GM04504 (cell line): Measurements from ENCODE around the gene EDC4.
"Not testable (repeated sequence)": the region's sequence is repeated elsewhere in the genome, so short reads cannot be mapped to it uniquely, and the experiment has no call there.

Experiments used
- DNase-seq: peaks from one replicate; pipeline ENCODE4 v3.0.0-alpha.2; 2012; ENCODE audit warnings: low read depth

The EDC4 gene

DNA sequence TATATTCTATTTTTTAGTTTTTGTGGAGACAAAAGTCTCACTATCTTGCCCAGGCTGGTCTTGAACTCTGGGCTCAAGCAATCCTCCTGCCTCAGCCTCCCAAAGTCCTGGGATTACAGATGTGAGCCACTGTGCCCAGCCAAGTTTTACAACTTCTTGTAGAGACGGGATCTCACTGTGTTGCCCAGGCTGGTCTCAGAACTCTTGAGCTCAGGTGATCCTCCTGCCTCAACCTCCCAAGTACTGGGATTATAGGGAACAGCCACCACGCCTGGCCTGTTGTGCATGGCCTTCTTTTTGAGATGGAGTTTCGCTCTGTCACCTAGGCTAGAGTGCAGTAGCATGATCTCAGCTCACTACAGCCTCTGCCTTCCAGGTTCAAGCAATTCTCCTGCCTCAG, 19.2 kb upstream of the EDC4 start:
- DNase-seq: no peak

DNA sequence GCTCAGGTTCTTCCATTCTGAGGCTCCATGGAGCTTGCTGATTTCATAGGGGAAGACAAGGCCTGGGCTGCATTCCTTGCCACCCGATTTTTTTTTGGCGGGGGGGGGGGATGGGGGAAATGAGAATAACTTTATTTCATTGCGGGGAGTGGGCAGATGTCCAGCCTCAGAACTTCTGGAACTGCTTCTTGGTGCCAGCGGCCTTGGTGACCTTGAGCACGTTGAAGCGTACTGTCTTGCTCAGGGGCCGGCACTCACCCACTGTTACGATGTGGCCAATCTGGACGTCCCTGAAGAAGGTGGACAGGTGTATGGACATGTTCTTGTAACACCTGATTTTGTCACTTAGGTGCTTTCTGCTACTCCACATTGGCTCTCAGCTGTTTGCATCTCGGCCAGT, 17.1 kb upstream of the EDC4 start:
- no peak for DNase-seq

DNA sequence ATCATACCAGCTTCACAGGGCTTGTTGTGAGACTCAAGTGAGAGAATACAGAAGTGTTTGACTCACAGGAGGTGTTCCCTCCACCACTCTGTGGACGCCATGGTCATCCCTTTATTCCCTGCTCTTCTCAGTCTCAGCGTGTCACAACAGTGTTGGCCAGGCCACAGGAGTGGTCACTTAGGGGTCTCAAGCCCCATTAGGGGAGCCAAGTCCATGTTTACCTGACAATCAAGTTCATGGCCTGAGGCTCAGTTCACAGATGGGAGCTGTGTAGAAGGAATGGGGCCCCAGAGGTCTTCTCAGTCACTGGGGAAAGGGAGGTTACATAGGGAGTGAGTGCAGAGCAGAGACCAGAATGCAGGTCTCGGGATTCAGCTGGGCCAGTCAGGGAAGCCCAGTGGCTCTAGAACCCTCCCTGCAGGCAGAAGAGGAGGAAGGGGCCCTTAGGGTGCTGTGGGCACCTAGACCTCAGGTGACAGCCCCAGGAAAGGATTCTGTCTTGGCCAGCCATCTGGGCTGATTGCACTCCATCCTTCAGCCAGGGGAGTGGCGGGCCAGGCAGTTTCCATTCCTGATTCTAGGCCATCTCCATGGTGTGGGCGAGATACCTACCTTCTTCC, 15.8 kb upstream of the EDC4 start:
- DNase-seq: no peak

DNA sequence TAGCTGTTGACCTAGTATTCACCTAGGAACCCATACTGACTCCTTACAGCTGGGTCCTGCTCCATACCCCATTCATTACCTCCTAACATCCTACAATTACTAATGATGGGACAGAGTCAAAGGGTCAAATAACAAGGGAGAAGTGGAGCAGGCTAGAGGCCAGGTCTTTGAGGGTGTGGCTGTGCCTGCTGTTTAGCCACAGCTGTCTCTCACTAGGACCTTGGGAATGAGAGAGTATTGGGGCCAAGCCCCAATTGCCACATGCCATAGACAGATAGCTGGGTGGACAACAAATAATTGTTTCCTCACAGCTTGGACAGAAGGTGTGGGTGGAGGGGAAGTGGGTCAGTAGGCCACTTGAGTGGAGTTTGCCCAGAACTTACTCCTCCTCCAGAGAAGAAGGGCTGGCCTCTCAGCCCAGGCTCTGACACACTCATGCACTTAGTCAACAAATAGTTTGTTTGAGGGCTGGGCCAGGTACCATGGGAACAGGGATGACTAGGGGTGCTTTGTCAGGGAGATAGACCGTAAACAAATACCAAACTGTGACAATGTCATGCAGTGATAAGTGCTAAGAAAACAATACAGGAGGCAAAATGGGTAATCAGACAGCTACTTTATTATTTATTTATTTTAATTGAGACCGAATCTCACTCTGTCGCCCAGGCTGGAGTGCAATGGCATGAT, 15.2 kb upstream of the EDC4 start:
- peak; percentile 97 for DNase-seq

DNA sequence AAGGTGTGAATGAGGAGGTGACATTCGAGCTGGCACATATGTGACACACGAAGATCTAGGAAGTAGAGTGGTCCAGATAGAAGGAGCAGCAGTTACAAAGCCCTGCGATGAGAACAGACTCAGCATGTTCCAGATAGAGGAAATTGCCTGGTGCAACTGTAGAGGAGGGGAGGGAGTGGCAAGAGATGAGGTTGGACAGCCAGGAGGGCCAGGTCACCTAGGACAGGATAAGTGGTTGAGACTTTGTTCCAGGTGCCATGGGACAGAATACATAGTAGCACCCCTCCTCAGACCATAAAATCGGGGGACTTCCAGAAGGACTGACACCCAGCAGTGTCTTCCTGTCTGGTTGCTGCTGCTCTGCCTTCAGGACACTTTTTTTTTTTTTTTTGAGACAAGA, 14.4 kb upstream of the EDC4 start:
- no peak for DNase-seq

DNA sequence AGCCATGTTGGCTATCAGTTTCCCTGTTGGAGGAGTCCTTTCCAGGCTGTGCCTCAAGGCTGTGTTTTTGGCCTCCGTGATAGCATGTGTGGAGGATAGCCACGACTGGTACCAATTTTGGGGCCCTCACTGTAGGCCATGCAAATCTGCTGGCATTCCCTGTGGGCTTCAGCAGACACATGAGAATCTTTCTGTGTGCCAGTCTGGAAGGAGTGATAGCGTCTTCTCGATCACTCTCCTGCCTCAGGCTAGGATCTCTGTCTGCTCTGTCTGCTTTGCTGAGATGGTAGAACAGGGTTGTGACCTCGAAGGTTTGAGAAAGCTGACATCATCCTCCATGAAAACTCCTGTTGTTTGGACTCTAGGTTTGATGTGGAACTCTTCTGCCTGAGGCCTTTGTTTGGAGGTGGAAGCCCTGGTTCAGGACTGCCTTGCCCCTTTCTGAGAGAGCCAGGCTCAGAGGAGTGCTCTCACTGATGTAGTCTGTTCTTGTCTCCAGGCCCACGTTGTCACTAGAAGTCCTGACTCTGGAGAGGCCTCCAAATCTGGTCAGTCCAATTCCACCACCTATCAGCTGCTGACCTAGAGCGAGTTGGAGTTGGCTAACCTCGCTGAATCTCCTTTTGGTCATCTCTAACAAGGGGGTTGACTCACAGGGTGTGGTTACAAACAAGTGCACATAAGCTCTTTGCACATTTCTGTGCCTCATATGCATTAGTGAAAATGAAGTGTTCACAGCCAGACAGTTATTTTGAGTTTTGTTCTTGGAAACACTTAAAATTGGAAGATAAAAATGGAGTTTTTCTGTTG, 12.1 kb upstream of the EDC4 start:
- no peak for DNase-seq

DNA sequence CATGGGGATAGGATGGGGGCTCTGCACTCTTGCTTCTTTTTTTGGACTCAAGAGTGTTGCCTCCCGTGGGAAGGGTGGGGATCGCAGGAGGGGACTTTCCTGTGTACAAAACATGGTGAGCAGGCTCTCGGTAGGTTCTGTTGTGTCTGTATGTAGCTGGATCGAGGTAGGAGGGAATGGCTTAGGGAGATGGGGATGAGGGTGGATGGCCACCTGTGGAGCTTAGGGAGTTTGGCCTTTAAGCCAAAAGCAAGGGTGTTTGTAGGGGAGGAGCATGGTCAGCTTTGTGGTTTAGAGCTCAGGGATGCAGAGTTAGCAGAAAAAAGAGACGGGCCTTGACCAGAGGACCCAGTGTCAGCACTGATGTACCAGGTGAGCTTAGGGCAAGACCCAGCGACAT, 11.0 kb upstream of the EDC4 start:
- DNase-seq: no peak

DNA sequence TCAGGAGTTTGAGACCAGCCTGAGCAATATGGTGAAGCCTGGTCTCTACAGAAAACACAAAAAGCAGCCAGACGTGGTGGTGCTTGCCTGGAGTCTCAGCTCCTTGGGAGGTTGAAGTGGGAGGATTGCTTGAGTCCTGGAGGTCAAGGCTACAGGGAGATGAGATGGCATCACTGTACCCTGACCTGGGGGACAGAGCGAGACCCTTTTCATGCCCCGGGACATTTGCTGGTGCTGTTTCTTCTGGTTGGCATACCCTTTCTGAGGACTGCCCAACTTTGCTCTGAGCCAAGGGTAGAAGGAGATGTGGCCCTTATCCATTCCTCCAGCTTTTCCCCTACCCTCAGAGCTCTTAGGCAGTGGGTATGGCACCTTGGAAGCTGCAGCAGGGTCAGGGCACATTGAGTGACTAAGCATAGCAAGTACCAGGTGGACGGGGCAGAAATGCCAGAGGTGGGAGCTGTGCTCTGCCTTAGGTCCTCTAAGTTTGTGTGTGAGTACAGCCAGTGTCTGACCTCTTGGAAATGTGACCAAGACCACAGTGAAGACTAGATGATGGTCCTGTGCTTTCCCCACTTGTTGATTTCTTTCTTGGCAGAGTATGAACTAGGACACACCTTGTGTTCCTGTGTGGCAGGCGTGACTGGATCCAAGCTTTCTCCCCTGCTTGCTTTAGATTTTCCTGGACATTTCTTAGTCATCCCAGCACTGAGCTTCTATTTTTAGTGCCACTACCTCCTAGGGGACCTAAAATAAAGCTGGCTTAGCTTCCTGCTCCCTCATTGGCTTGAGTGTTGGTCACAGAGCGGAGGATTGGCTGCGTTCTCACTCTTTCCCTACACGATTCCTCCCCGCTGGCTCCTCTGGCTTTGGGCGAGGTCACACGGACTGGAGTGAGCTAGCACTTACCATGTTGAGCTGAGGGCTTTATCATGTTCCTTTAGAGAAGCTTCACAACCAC, 9.9 kb upstream of the EDC4 start:
- DNase-seq: no peak

DNA sequence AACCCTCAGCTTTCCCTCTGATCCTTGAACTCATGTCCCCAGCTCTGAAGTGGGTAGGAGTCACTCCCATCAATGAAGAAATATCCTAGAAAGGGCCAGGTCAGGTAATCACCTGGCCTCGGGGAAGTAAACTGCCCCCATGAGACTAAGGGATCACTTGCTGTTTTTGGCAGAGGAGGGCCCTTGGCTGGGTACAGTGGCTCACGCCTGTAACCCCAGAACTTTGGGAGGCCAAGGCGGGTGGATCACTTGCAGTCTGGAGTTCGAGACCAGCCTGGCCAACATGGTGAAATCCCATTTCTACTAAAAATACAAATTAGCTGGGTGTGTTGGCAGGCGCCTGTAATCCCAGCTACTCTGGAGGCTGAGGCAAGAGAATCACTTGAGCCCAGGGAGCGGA, 8.8 kb upstream of the EDC4 start:
- DNase-seq: not testable (repeated sequence)

DNA sequence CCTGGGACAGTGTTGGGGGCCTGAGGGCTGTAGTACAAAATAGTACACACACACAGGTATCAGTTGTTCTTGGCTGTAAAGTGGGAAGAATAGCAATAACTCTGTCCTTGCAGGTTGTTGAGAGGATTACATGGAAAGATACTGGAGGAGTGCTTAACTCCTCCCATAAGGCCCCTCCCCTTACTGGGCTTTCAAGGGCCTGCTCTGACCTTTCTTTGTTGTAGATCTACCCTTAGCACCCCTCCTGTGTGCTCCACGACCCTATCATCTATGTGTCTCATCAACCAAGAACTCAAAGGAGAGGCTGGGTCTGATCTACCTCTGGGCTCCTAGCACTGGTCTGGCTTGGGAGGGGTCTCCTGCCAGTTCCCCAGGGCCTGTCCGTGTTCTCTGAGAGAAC, 8.3 kb upstream of the EDC4 start:
- DNase-seq: no peak

DNA sequence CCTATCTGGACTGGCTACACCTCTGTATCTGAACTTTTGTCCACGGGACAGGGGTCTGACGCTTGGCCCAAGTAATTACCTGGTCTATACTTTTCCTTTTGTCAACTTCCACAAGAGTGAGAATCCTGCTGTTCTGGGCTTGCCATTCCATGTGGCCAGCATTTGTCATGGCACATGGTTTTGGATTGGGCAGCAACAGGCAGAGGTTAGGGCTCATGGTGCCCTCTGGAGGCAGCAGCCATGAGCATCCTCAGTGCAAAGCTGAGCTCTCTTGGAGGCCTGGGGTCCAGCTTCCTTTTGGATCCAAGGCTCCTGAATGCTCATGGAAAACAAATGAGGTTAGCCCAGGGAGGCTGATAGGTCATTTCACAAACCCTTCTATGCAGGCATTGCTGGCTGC, 7.5 kb upstream of the EDC4 start:
- no peak for DNase-seq

DNA sequence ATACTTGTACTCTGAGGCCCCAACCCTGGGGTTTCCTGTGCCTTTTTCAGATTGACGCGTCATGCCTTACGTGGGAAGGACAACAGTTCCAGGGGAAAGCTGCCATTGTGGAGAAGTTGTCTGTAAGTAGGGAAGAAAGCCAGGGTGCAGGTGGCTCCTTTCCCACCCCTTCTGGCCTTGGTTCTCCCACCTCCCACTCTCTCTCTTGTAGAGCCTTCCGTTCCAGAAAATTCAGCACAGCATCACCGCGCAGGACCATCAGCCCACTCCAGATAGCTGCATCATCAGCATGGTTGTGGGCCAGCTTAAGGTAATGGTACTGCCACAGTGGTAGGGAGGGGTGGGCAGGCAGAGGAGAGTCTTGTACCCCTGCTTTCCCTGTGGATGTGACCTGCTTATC, 4.6 kb upstream of the EDC4 start:
- no peak for DNase-seq

DNA sequence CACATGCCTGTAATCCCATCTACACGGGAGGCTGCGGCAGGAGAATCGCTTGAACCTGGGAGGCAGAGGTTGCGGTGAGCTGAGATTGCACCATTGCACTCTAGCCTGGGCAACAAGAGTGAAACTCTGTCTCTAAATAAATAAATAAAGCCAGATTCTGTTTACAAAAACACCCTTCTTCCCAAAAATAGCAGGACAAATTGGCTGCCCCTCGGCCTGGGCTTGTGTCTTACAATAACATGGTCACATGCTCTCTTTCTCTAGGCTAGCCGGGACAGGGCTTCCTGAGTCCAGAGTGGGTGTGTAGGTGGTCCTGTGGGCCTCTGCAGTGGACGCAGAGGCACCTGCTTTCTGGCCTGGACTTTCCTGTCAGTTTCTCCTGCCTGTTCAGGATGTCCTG, 3.2 kb upstream of the EDC4 start:
- no peak for DNase-seq

DNA sequence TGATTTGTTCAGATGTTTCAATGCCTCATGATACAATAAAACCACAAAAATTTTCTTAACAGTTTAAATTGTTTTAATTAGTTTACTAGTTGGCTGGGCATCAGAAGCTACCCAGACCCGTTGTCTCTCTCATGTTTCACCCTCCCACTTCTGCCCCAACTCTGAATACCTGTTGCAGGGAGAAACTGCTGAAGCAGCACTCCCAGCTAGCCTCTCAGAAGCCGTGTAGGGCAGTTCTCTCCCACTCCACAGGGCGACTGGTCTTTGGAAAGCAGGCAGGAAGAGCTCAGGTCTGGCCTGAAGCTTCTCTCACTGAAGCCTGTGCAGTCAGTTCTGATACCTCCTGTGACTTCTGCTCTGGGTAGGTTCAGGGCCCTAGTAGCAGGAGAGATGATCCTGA, 1.6 kb upstream of the EDC4 start:
- DNase-seq: no peak

DNA sequence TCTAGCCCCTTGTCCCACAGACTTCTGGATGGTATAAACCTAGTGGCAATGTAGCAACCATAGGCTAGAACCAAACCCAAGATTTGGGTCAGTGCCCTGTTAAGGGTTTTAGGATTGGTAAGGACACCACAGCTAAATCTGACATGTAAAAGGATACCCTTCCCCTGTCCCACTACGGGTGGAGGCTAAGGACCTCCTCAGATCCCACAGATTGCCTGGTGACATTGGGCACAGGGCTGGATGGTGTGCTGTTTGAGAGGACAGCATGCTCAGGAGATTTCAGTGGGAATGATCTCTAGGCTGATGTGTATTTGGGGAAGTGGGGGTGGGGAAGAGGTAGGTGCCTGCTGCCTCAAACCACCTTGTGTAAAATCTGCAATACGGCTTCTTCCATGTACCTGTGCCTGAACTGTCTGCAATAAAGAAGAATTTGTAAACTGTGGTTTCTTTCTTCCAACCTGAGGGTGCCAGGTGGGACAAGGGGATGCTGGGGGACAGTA, 671 bp upstream of the EDC4 start:
- no peak for DNase-seq

DNA sequence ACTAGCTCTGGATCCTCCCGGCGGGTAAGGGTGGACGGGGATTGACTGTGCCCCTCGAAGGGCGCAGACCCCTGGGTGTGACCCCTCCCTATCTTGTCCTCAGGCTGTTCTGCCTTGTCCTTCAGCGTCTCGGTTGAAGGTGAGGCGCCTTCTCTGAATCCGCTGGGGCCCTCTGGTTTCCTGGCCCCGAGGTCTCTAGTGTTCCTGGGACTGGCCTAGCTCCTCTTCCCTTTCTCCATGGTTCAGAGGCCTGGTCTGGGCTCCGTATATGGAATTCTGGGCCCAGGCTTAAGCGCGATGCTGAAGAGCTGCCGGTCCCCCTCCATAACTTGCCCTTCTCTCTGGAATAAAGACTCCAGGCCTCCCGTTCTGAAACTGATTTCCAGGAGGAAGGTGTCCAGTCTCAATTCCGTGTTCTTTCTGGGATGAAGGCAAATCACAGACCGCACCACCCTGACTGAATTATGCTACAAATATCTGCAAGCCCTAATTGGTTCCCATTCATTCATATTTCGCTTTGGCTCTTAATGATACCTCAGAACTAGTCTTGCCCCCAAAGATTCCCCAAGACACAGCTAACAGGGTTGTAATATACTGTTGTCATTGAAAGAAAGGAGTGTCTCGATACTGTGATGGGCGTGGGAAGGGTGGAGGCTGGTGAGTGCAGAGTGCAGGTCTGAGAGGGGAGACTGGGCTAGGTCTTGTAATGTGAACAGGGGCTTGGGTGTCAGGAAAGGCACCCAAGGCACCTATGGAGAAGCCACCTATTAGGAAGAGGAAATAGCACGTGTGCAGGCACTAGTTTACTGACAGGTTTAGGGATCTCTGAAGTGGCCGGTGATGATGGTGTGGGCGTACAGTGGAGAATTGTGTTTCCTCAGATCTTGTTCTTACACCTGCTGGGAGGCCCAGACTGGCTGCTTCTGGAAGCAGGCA, 851 bp downstream of the EDC4 start:
- DNase-seq: no peak

DNA sequence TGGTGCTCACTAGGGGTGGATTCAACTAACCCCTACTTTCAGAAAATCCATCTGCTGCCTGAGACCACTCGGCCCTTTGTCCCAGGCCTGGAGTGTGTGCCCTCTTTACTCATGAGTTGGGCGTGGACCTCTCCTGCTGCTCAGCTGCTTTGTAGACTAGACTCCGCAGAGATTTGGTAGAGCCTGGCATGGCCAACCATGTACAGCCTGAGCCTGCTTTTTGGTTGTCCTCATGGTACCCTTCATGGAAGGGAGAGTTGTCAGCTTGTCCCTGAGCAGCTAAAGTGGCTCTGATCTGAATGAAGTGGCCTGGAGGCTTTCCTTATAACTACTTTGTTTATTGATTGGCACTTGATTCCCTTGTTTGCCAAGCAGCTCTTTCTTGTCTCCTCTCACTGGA, 1.5 kb downstream of the EDC4 start:
- no peak for DNase-seq

DNA sequence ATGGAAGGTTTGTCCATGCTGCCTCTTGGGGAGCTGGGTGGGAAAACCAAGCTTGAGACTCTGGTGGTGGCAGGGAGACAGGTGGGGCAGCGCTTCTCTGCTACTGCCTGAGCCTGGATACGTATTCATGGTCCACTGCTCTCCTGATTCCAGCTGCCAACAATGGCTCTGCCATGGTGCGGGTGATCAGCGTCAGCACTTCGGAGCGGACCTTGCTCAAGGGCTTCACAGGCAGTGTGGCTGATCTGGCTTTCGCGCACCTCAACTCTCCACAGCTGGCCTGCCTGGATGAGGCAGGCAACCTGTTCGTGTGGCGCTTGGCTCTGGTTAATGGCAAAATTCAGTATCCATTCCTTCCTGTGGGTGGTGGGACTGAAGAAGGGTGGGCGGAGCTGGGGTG, 4.2 kb downstream of the EDC4 start:
- DNase-seq: no peak

DNA sequence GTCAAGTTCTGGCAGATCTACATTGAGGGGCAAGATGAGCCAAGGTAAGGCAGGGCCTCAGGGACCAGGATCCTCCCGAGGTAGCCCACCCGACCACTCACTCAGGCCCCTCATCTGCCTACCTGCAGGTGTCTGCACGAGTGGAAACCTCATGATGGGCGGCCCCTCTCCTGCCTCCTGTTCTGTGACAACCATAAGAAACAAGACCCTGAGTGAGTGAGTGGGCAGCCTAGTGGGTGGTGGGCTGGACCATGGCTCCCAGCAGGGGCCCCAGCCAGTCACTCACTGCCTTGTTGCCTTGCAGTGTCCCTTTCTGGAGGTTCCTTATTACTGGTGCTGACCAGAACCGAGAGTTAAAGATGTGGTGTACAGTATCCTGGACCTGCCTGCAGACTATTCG, 5.4 kb downstream of the EDC4 start:
- DNase-seq: no peak

DNA sequence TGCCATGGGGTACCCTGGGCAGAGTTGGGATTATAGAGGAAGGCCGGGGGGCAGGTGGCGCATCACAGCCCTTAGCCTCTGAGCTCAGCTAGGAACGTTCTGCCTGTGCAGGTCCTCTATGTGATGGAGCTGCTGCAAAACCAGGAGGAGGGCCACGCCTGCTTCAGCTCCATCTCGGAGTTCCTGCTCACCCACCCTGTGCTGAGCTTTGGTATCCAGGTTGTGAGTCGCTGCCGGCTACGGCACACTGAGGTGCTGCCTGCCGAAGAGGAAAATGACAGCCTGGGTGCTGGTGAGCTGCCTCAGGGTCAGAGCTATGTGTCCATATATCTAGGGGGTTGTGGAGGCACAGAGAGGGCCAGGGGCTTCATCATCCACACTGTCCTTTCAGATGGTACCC, 6.0 kb downstream of the EDC4 start:
- no peak for DNase-seq

DNA sequence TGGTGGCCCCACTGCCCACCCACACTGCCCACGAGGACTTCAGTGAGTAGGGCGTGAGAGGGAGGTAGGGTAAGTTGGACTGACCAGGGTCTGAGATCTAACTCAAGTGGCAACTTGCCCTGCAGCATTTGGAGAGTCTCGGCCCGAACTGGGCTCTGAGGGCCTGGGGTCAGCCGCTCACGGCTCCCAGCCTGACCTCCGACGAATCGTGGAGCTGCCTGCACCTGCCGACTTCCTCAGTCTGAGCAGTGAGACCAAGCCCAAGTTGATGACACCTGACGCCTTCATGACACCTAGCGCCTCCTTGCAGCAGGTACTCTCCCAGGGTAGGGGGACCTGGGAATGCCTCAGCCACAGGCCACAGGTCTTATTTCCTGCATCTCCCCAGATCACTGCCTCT, 6.6 kb downstream of the EDC4 start:
- no peak for DNase-seq
